Femur (tissue), 1 donor: ENCODE results near the gene NYAP1.
"Not testable (repeated sequence)": the region's sequence is repeated elsewhere in the genome, so short reads cannot be mapped to it uniquely, and the experiment has no call there.

Experiments used
- DNase-seq: peaks from one replicate; pipeline ENCODE4 v3.0.0-alpha.2; 2017

The NYAP1 gene

GRCh38 chr7:100483722-100484672 lies at the start of gene NYAP1:
TSS of gene NYAP1 (plus strand) at chr7:100483927. CDS start at chr7:100485312, 1,385 bp downstream.
- DNase-seq = peak; percentile 91

GRCh38 chr7:100434297-100435144 lies 49.2 kb upstream of the NYAP1 start:
- DNase-seq = no peak

DNA sequence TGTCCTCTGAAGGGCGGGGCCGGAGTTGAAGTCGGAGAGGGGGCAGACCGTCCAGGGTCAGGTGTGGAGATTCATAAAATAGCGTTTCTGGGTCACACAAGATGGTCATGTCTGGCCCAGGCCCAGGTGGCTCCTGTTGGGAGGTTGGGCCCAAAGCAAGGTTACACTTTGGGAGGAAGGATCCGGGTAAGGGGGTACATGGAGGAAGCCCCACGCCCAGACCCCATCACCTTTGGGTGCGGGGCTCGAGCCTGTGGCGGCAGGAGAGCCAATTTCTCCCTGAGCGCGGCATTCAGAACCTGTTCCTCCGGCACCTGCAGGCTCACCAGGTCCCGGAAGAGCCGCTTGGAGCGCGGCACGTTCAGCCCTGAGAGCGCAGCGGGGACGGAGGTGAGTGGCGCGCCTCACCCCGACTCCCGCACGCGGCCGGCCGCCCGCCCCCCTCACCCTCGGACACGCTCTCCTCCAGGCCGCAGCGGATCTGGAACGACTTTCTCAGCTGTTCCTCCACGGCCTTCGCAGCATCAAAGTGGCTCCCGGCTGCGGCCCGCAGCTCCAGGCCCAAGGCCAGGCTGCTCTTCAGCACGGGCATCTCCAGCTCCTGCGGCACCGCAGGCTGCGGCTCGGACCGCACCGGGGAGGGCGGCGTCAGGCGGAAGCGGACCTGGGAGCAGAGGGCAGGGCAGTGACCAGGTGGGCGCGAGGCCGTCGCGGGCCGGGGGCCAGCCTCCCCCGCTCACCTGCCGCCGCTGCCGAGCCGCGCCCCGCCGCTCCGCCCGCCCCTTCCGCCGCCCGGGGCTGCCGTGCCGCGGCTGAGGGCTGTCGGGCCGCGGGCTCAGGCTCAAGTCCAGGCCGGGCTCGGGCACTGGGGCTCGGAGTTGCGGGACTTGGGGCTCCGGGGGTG lies 48.1 kb upstream of the NYAP1 start:
- peak; percentile 60 for DNase-seq

GRCh38 chr7:100437150-100438100 lies 46.3 kb upstream of the NYAP1 start:
- DNase-seq = no peak

- no peak for DNase-seq
These were observed 45.6 kb upstream of the NYAP1 start for GRCh38 chr7:100438172-100438571.

- not testable (repeated sequence) for DNase-seq
These were observed 45.0 kb upstream of the NYAP1 start for GRCh38 chr7:100438731-100439130.

- not testable (repeated sequence) for DNase-seq
These were observed 44.5 kb upstream of the NYAP1 start for GRCh38 chr7:100439244-100439643.

DNA sequence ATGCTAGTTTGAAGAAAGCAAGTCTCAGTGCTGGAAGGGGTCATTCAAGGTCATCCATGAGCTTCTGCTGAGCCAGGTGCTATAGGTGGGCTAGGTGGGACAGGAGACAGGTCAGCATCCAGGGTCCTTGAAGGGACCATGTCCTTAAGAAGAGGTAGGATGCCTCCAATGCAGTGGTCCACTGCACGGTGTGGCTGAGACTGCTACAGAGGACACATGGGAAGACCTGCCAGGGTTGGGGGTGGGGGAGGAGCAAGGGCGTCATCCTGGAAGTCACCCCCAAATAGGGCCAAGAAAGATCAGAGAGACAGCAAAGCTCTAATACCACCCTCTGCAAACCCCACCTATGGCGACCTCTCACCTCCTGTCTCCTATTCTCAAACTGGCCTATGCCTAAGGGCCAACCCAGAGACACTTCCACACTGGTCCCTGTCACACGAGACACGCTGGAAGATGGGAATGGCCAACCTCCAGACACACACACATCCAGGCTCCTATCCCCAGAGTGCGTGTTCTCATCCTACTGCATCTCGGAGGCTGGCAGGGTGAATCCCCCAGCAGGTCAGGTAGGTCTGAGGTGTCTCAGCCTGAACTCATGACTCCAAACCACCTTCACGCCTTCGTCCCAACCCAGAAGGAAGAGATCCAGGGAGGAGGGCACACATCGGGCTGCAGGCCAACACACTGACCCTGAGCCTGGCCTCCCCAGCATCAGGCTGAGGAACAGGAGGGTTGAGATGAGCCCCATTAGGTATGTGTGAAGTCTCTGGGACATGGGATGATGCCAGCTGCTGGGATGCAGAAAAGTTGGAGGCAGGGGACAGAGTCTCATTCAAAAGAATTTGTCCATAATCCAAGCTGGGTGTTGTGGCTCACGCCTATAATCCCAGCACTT lies 41.8 kb upstream of the NYAP1 start:
- DNase-seq = no peak

DNA sequence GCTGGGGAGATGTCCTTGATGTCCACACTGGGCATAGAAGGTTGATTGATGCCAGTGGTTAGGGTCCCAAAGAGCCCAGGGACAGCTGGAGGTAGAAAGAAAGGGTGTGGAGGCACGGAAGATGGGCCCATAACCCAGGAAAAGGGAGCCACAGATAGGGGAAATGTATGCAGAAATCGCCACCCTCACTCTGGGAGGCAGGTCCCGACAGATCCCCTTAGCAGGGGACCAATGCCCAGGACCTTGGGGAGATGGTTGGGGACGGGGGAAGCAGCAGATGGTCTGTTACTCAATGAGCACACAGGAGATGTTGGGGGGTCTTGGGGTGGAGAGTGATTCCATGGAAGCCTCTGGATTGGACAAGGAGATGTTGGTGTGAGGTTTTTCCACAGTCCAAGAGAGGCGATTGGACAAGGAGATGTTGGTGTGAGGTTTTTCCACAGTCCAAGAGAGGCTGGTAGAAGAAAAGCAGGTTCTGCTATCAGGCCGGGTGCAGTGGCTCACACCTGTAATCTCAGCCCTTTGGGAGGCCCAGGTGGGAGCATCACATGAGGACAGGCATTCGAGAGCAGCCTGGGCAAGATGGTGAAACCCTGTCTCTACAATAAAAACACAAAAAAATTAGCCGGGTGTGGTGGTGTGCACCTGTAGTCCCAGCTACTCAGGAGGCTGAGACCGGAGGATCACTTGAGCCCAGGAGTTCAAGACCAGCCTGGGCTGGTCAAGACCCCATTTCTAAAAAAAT lies 40.5 kb upstream of the NYAP1 start:
- no peak for DNase-seq

DNA sequence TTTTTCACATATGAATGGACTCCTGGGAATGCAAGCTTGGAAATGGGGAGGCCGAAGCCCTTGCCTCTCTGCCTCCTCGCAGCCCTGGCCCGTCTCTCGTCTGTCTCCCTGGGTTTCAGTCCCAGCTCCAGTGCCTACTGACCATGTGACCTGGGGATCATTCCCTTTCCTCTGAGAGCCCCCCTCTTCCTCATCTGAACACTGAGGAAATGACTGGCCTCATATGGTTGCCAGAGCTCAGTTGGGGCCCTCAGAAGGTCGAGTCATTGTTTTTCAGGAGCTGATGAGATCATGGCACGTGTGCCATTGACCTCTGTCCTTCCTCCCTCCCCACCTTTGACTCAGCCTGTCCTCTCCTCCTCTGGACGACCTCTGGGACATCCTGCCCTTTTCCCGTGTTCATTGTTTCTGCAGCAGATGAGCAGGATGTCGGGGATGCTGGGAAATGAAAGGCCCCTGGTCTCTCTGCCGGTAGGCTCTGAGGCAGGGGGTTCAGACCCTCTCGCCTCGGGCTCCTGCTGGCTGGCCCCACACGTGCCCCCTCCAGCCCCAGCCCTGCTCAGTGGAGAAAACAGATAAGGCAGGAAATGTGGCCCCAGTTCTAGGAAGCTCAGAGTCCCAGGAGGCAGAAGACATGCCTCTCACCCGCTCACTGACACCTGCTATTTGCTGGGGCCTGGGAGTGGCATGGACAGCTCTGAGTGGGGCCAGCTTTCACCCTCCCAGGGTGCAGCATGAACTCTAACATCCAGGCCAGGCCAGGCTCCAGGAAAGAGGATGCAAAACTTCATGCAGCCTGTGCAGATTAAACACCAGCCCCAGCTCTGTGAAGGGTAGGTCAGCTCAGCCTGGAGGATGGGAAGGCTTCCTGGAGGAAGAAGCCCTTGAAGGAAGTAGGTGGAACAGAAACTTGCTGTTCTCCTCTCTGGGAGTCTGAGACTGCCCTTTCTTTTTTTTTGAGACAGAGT lies 39.1 kb upstream of the NYAP1 start:
- no peak for DNase-seq

GRCh38 chr7:100446040-100446439 lies 37.7 kb upstream of the NYAP1 start:
- DNase-seq = no peak

DNA sequence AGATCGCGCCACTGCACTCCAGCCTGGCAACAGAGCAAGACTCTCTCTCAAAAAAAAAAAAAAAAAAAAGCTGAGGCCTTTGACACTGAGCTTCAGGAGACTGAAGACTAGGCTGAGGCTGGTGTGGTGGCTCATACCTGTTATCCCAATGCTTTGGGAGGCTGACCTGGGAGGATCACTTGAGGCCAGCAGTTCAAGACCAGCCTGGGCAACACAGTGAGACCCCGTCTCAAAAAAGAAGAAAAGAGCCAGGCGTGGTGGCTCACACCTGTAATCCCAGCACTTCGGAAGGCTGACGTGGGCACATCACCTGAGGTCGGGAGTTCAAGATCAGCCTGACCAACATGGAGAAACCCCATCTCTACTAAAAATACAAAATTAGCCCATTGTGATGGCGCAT lies 36.4 kb upstream of the NYAP1 start:
- not testable (repeated sequence) for DNase-seq

GRCh38 chr7:100449190-100449795 lies 34.4 kb upstream of the NYAP1 start:
- DNase-seq = no peak

DNA sequence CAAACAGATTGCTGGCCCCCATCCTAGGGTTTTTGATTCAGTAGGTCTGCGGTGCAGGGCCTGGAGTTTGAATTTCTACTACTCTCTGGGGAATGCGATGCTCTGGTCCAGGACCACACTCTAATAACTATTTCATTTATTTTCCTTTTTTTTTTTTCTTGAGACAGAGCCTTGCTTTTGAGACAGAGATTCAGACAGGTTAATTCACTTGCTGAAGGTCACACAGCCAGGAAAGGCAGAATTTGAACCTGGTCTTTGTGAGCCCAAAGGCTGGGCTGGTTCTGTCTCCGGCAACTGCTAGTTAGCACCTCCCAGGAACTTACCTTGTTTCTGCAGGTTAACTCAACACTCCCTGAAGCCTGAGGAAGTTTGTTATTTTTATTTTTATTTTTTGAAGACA lies 31.2 kb upstream of the NYAP1 start:
- no peak for DNase-seq

DNA sequence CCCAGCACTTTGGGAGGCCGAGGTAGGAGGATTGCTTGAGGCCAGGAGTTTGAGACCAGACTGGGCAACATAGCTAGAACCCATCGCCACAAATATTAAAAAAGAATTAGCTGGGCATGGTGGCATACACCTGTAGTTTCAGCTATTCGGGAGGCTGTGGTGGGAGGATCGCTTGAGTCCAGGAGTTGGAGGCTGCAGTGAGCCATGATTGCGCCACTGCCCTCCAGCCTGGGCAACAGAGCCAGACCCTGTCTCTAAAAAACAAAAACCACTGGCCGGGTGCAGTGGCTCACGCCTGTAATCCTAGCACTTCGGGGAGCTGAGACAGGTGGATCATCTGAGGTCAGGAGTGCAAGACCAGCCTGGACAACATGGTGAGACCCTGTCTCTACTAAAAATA lies 29.9 kb upstream of the NYAP1 start:
- DNase-seq = not testable (repeated sequence)

- no peak for DNase-seq
These were observed 28.5 kb upstream of the NYAP1 start for GRCh38 chr7:100455206-100455605.

- no peak for DNase-seq
These were observed 27.2 kb upstream of the NYAP1 start for GRCh38 chr7:100456562-100456961.

GRCh38 chr7:100457033-100457432 lies 26.7 kb upstream of the NYAP1 start:
- DNase-seq = no peak
